Pulmonary artery endothelial cell (primary cell): ENCODE results near the gene FBXO47. TPM values are rescaled to one million over a fixed set of nuclear protein-coding genes. Genes with fewer than 3 reads are reported as not detected.
"Not testable (repeated sequence)": the region's sequence is repeated elsewhere in the genome, so short reads cannot be mapped to it uniquely, and the experiment has no call there.

ENCODE experiments used
- DNase-seq: peaks from one replicate; pipeline ENCODE4 v3.0.0-alpha.2; 2011; ENCODE audit warnings: low read depth, low spot score
- total RNA-seq: library from RNA; depleted of rRNA; stranded (reverse); fragments of >200 nt; gene quantifications from 2 replicates; pipeline ENCODE4 v1.2.3, GENCODE V29; 2014

The FBXO47 gene
- total RNA-seq, 1 donor from 2014 or later, result not detected

GRCh38 chr17:38922538-38923297 lies 44.5 kb downstream of the FBXO47 start:
- DNase-seq, result no peak

GRCh38 chr17:38921756-38922411 lies 45.3 kb downstream of the FBXO47 start:
- DNase-seq, result no peak

GRCh38 chr17:38920374-38921291 lies 46.6 kb downstream of the FBXO47 start:
- no peak for DNase-seq

GRCh38 chr17:38919316-38920078 lies 47.7 kb downstream of the FBXO47 start:
- no peak for DNase-seq

- DNase-seq, result no peak
Observed at GRCh38 chr17:38918916-38919315, 48.3 kb downstream of the FBXO47 start.

GRCh38 chr17:38918129-38918913 lies 48.9 kb downstream of the FBXO47 start:
- no peak for DNase-seq

GRCh38 chr17:38917259-38917658 lies 49.9 kb downstream of the FBXO47 start:
- no peak for DNase-seq

- DNase-seq, result no peak
Observed at GRCh38 chr17:38916771-38917170, 50.4 kb downstream of the FBXO47 start.

- no peak for DNase-seq
Observed at GRCh38 chr17:38915639-38915995, 51.6 kb downstream of the FBXO47 start.

GRCh38 chr17:38914741-38915638 lies 52.2 kb downstream of the FBXO47 start:
- DNase-seq, result no peak

- DNase-seq, result no peak
Observed at GRCh38 chr17:38912221-38912813, 54.9 kb downstream of the FBXO47 start.

- not testable (repeated sequence) for DNase-seq
Observed at GRCh38 chr17:38911731-38912081, 55.5 kb downstream of the FBXO47 start.

- no peak for DNase-seq
Observed at GRCh38 chr17:38911081-38911730, 56.0 kb downstream of the FBXO47 start.

GRCh38 chr17:38910325-38910724 lies 56.9 kb downstream of the FBXO47 start:
- no peak for DNase-seq

- DNase-seq, result no peak
Observed at GRCh38 chr17:38908676-38909181, 58.5 kb downstream of the FBXO47 start.

- DNase-seq, result no peak
Observed at GRCh38 chr17:38907930-38908675, 59.1 kb downstream of the FBXO47 start.

GRCh38 chr17:38906460-38907228 lies 60.6 kb downstream of the FBXO47 start:
- no peak for DNase-seq
